ENCODE results near the gene EEFSEC. TPM values are rescaled to one million over a fixed set of nuclear protein-coding genes. Genes with fewer than 3 reads are reported as not detected.

EEFSEC gene
- total RNA-seq, 1 donor, result 5.1 TPM

GRCh38 chr3:128254967-128255366 is 101.7 kb downstream of the EEFSEC start:
- peaks cover 5% of the 10 kb centered on the region for H4K20me1 ChIP-seq (ENCODE audit: insufficient read depth, low read length)

DNA sequence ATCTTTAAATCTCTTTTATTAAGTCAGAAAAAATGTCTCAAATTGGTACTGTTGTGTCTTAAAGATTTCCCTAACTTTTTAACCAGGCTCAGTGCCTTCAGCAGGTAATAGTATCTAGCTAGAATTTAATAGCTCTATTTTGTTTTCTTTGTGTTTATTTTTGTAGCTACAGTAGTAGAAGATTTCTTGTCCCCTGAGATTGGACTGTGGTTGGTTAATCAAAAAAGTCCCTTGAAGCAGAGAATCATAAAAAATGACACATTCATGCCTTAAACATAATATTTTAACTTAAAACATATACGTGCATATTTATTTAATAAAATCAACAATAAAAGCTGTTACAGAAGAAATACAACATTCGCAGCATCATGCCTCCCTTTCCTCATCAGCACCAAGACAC is 102.8 kb downstream of the EEFSEC start:
- H3K27me3 ChIP-seq (ENCODE audit: insufficient read depth, low read length), result no peaks in the 10 kb centered on the region
- no peak overlapping the region for H3K4me2 ChIP-seq (ENCODE audit: insufficient read depth, low read length)
- no peak overlapping the region for H3K4me3 ChIP-seq (ENCODE audit: insufficient read depth, low read length)
- H3K9me3 ChIP-seq (ENCODE audit: low read depth, low read length), result peaks cover 2% of the 10 kb centered on the region
- H3K27ac ChIP-seq (ENCODE audit: low read depth, low read length), result no peak overlapping the region
- H3K4me1 ChIP-seq (ENCODE audit: insufficient read depth, low read length), result no peaks in the 10 kb centered on the region
- H3K36me3 ChIP-seq (ENCODE audit: insufficient read depth, low read length), result no peaks in the 10 kb centered on the region
- H3K79me2 ChIP-seq (ENCODE audit: insufficient read depth, low read length), result no peaks in the 10 kb centered on the region
- peaks cover 5% of the 10 kb centered on the region for H4K20me1 ChIP-seq (ENCODE audit: insufficient read depth, low read length)
- DNase-seq (ENCODE audit: insufficient read length, low spot score, missing footprints), result peak; percentile 54
- TF ChIP-seq, protein P1, sequence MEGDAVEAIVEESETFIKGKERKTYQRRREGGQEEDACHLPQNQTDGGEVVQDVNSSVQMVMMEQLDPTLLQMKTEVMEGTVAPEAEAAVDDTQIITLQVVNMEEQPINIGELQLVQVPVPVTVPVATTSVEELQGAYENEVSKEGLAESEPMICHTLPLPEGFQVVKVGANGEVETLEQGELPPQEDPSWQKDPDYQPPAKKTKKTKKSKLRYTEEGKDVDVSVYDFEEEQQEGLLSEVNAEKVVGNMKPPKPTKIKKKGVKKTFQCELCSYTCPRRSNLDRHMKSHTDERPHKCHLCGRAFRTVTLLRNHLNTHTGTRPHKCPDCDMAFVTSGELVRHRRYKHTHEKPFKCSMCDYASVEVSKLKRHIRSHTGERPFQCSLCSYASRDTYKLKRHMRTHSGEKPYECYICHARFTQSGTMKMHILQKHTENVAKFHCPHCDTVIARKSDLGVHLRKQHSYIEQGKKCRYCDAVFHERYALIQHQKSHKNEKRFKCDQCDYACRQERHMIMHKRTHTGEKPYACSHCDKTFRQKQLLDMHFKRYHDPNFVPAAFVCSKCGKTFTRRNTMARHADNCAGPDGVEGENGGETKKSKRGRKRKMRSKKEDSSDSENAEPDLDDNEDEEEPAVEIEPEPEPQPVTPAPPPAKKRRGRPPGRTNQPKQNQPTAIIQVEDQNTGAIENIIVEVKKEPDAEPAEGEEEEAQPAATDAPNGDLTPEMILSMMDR (IDR thresholded peaks at IDR 0.05; ENCODE audit: extremely low read depth, low read depth, low read length), result no peak
- H2AFZ ChIP-seq (ENCODE audit: low read length), result no peak overlapping the region

More at GRCh38 chr3:128254967-128255366, 101.7 kb downstream of the EEFSEC start:
- no peak overlapping the region for H3K4me3 ChIP-seq (ENCODE audit: insufficient read depth, low read length)
- H3K4me1 ChIP-seq (ENCODE audit: insufficient read depth, low read length), result no peaks in the 10 kb centered on the region
- H3K27ac ChIP-seq (ENCODE audit: low read depth, low read length), result no peak overlapping the region
- TF ChIP-seq, protein P1 (IDR thresholded peaks at IDR 0.05; ENCODE audit: extremely low read depth, low read depth, low read length), result no peak
- no peaks in the 10 kb centered on the region for H3K27me3 ChIP-seq (ENCODE audit: insufficient read depth, low read length)
- peaks cover 2% of the 10 kb centered on the region for H3K9me3 ChIP-seq (ENCODE audit: low read depth, low read length)
- H3K4me2 ChIP-seq (ENCODE audit: insufficient read depth, low read length), result no peak overlapping the region
- no peaks in the 10 kb centered on the region for H3K36me3 ChIP-seq (ENCODE audit: insufficient read depth, low read length)
- H2AFZ ChIP-seq (ENCODE audit: low read length), result no peak overlapping the region
- no peaks in the 10 kb centered on the region for H3K79me2 ChIP-seq (ENCODE audit: insufficient read depth, low read length)
- no peak for DNase-seq (ENCODE audit: insufficient read length, low spot score, missing footprints)

GRCh38 chr3:128257632-128258031 is 104.4 kb downstream of the EEFSEC start:
- DNase-seq (ENCODE audit: insufficient read length, low spot score, missing footprints), result no peak
- no peaks in the 10 kb centered on the region for H3K36me3 ChIP-seq (ENCODE audit: insufficient read depth, low read length)
- TF ChIP-seq, protein P1 (IDR thresholded peaks at IDR 0.05; ENCODE audit: extremely low read depth, low read depth, low read length), result no peak
- no peak overlapping the region for H2AFZ ChIP-seq (ENCODE audit: low read length)
- no peaks in the 10 kb centered on the region for H3K79me2 ChIP-seq (ENCODE audit: insufficient read depth, low read length)
- H4K20me1 ChIP-seq (ENCODE audit: insufficient read depth, low read length), result peaks cover 5% of the 10 kb centered on the region
- no peaks in the 10 kb centered on the region for H3K27me3 ChIP-seq (ENCODE audit: insufficient read depth, low read length)
- H3K9me3 ChIP-seq (ENCODE audit: low read depth, low read length), result peaks cover 2% of the 10 kb centered on the region
- no peaks in the 10 kb centered on the region for H3K4me1 ChIP-seq (ENCODE audit: insufficient read depth, low read length)
- no peak overlapping the region for H3K4me2 ChIP-seq (ENCODE audit: insufficient read depth, low read length)
- no peak overlapping the region for H3K27ac ChIP-seq (ENCODE audit: low read depth, low read length)
- H3K4me3 ChIP-seq (ENCODE audit: insufficient read depth, low read length), result no peak overlapping the region

GRCh38 chr3:128260275-128260674 is 107.0 kb downstream of the EEFSEC start:
- peaks cover 2% of the 10 kb centered on the region for H3K9me3 ChIP-seq (ENCODE audit: low read depth, low read length)
- no peaks in the 10 kb centered on the region for H3K79me2 ChIP-seq (ENCODE audit: insufficient read depth, low read length)
- no peak overlapping the region for H2AFZ ChIP-seq (ENCODE audit: low read length)
- H3K4me3 ChIP-seq (ENCODE audit: insufficient read depth, low read length), result no peak overlapping the region
- H3K27ac ChIP-seq (ENCODE audit: low read depth, low read length), result no peak overlapping the region
- H4K20me1 ChIP-seq (ENCODE audit: insufficient read depth, low read length), result peaks cover 5% of the 10 kb centered on the region
- TF ChIP-seq, protein P1 (IDR thresholded peaks at IDR 0.05; ENCODE audit: extremely low read depth, low read depth, low read length), result no peak
- no peaks in the 10 kb centered on the region for H3K36me3 ChIP-seq (ENCODE audit: insufficient read depth, low read length)
- H3K4me1 ChIP-seq (ENCODE audit: insufficient read depth, low read length), result no peaks in the 10 kb centered on the region
- no peak for DNase-seq (ENCODE audit: insufficient read length, low spot score, missing footprints)
- no peaks in the 10 kb centered on the region for H3K27me3 ChIP-seq (ENCODE audit: insufficient read depth, low read length)
- no peak overlapping the region for H3K4me2 ChIP-seq (ENCODE audit: insufficient read depth, low read length)
